ENCODE measurements around the gene ABHD12B. TPM values are rescaled to one million over a fixed set of nuclear protein-coding genes. Genes with fewer than 3 reads are reported as not detected.

ABHD12B gene
- total and polyA plus RNA-seq, 2 donors: 1.0 to 1.5 TPM

DNA sequence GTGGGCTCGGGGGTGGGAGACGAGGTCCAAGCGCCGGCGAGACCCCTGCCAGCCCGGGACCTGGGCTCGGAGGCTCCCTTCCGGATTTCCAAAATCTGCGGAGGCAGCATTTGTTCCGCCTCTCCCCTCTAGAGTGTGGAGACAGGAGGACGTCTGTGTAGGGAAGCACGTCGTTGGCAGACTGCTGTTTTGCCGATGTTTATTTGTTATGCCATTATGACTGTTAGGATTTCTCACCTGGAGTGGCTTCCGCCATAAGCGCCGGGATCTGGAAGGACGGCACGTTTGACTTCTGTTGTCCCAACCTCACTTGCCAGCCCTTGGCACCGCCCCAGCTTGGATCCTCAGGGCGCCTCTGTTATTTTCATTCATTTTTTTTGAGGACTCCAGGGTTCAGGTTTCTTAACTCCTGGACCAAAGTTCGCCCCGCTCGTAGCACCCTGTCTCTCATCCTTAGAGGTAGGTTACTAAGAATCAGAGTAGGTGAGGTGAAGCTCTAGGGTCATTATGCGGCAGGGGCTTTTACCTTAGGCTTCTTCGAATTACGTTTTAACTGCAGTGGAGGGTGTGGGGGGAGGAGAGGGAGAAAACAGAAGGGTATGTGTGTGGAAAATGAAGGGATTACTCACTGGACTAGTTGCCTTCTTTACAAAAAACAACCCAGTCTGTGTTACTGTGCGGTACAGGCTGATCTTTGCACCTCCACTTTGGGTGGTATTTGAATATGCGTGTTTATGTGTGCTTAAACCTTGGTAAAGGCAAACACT is 73.0 kb downstream of the ABHD12B start:
- Histone ChIP-seq H3K4me1 (ENCODE audit: control insufficient read depth in 2 of 2, insufficient read depth in 2 of 2, low read length in 2 of 2) (peaks cover 13 to 15% of the 10 kb centered on the region in 2 donors), H3K36me3 (ENCODE audit: control insufficient read depth in 2 of 2, insufficient read depth in 2 of 2, low read length in 1 of 2) (no peaks in the 10 kb centered on the region), H3K27me3 (ENCODE audit: control insufficient read depth in 2 of 2, insufficient read depth in 1 of 2, low read length in 1 of 2) (peaks cover 3 to 27% of the 10 kb centered on the region in 2 donors), H3K27ac (ENCODE audit: low read depth in 1 of 2, low read length in 1 of 2) (peak overlapping the region in 1 of 2 donors; percentile 81), H3K4me3 (ENCODE audit: low read length in 2 of 2) (peak overlapping the region; percentile 32 to 61), H3K9me3 (ENCODE audit: control insufficient read depth in 2 of 2, insufficient read depth in 1 of 2, low read length in 1 of 2) (no peaks in the 10 kb centered on the region)
- DNase-seq (ENCODE audit: low read depth in 6 of 9, low spot score in 9 of 9): no peak
- WGBS: 14% methylated on average over 29 of the region's 29 CpGs

DNA sequence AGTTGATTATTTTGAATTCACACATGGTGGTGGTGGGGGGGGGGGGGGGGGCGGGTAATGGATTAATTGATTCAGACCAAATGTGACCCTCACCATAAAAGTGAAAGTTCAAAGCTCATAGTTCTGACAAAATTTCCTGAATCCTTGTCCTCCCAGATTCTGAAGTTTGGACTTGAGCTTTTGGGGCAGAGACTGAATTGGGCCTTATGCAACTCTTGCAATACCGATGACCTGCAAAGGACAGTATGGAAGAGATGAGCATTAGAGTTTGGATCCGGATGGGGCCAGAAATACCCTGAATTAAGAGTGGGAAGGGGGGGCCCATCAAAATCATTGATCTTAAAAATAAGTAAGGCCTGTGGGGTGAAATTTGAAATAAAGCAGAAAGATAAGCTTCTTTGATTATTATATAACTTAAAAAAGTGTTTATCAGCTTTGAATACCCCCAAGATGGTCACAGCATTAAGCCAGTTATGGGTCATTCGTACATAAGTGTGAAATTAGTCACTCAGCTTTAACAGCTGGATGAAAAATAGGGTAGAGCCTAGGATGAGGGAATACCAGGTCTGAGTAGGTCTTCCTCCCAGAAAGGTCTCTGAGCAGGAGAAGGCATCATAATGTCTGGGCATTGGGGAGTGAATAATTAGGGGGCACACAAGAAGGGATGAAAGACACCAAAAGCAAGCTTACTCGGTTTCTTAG is 74.5 kb downstream of the ABHD12B start:
- Histone ChIP-seq H3K27ac (ENCODE audit: low read depth in 1 of 2, low read length in 1 of 2) (no peak overlapping the region), H3K9me3 (ENCODE audit: control insufficient read depth in 2 of 2, insufficient read depth in 1 of 2, low read length in 1 of 2) (no peaks in the 10 kb centered on the region), H3K4me1 (ENCODE audit: control insufficient read depth in 2 of 2, insufficient read depth in 2 of 2, low read length in 2 of 2) (peaks cover 13 to 15% of the 10 kb centered on the region in 2 donors), H3K4me3 (ENCODE audit: low read length in 2 of 2) (no peak overlapping the region), H3K27me3 (ENCODE audit: control insufficient read depth in 2 of 2, insufficient read depth in 1 of 2, low read length in 1 of 2) (peaks cover 3 to 27% of the 10 kb centered on the region in 2 donors), H3K36me3 (ENCODE audit: control insufficient read depth in 2 of 2, insufficient read depth in 2 of 2, low read length in 1 of 2) (no peaks in the 10 kb centered on the region)
- WGBS: 95% methylated on average over 5 of the region's 5 CpGs
- no peak for DNase-seq (ENCODE audit: low read depth in 6 of 9, low spot score in 9 of 9)

DNA sequence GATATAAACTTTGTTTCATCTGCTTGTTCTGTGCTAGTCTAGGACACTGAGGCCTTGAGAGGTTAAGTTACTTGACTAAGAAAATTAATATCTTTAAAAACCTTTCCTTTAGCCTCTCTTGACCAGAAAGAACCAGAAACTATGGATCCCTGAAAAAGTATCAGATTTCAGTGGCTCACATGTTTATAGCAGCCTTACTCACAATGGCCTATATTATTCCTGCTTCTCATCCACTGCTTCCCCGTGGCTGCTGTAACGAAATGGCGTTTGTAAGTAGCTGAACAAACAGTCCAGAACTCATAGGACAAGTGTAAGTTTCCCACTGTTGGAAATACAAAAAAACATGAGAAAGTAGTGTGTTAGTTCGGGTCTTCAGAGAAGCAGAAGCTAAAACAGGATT is 75.6 kb downstream of the ABHD12B start:
- H3K4me3 ChIP-seq (ENCODE audit: low read length in 2 of 2): no peak overlapping the region
- H3K4me1 ChIP-seq (ENCODE audit: control insufficient read depth in 2 of 2, insufficient read depth in 2 of 2, low read length in 2 of 2): peaks cover 13 to 15% of the 10 kb centered on the region in 2 donors
- DNase-seq (ENCODE audit: low read depth in 6 of 9, low spot score in 9 of 9): no peak
- no peaks in the 10 kb centered on the region for H3K9me3 ChIP-seq (ENCODE audit: control insufficient read depth in 2 of 2, insufficient read depth in 1 of 2, low read length in 1 of 2)
- 95% methylated on average over 4 of the region's 4 CpGs for WGBS
- no peaks in the 10 kb centered on the region for H3K36me3 ChIP-seq (ENCODE audit: control insufficient read depth in 2 of 2, insufficient read depth in 2 of 2, low read length in 1 of 2)
- H3K27me3 ChIP-seq (ENCODE audit: control insufficient read depth in 2 of 2, insufficient read depth in 1 of 2, low read length in 1 of 2): peaks cover 3 to 25% of the 10 kb centered on the region in 2 donors
- H3K27ac ChIP-seq (ENCODE audit: low read depth in 1 of 2, low read length in 1 of 2): no peak overlapping the region

DNA sequence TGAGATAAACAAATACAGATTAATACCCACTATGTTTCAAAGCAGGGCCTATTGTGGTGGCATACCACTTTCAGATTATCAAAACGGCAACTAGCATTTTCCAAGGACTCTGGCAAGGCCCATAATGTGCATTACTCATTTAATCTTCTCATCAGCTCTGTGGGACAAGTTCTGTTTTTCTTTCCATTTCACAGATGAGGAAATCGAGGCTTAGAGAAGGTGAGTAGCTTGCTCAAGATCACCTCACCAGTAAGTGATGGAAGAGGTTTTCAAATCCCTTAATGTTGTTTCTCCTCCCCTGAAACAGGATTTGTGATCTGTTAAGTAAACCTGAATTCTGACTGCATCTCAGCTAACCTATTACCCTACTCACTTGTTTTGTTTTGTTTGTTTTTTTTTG is 76.4 kb downstream of the ABHD12B start:
- DNase-seq (ENCODE audit: low read depth in 6 of 9, low spot score in 9 of 9): no peak
- no peak overlapping the region for H3K27ac ChIP-seq (ENCODE audit: low read depth in 1 of 2, low read length in 1 of 2)
- WGBS: 98% methylated on average over 2 of the region's 2 CpGs
- peaks cover 3 to 20% of the 10 kb centered on the region in 2 donors for H3K27me3 ChIP-seq (ENCODE audit: control insufficient read depth in 2 of 2, insufficient read depth in 1 of 2, low read length in 1 of 2)
- H3K4me3 ChIP-seq (ENCODE audit: low read length in 2 of 2): no peak overlapping the region
- peaks cover 13 to 15% of the 10 kb centered on the region in 2 donors for H3K4me1 ChIP-seq (ENCODE audit: control insufficient read depth in 2 of 2, insufficient read depth in 2 of 2, low read length in 2 of 2)
- no peaks in the 10 kb centered on the region for H3K36me3 ChIP-seq (ENCODE audit: control insufficient read depth in 2 of 2, insufficient read depth in 2 of 2, low read length in 1 of 2)
- no peaks in the 10 kb centered on the region for H3K9me3 ChIP-seq (ENCODE audit: control insufficient read depth in 2 of 2, insufficient read depth in 1 of 2, low read length in 1 of 2)

DNA sequence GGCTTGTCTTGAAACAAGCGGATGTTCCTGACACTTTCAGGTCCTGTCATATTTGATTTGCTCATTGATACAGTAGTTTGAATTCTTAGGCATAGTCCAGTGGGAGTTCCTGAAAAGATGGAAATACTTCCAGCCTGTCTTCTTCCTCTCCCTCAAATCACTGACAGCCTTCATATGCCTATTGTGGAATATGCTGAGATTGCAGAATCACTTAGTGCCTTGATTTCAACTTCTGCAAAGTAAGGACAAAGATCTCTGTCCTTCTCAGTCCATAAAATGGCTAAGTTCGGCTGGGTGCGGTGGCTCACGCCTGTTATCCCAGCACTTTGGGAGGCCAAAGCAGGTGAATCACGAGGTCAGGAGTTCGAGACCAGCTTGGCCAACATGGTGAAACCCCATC is 79.2 kb downstream of the ABHD12B start:
- Histone ChIP-seq H3K27ac (ENCODE audit: low read depth in 1 of 2, low read length in 1 of 2) (no peak overlapping the region), H3K4me3 (ENCODE audit: low read length in 2 of 2) (no peak overlapping the region), H3K4me1 (ENCODE audit: control insufficient read depth in 2 of 2, insufficient read depth in 2 of 2, low read length in 2 of 2) (no peaks in the 10 kb centered on the region), H3K27me3 (ENCODE audit: control insufficient read depth in 2 of 2, insufficient read depth in 1 of 2, low read length in 1 of 2) (no peaks in the 10 kb centered on the region), H3K9me3 (ENCODE audit: control insufficient read depth in 2 of 2, insufficient read depth in 1 of 2, low read length in 1 of 2) (no peaks in the 10 kb centered on the region), H3K36me3 (ENCODE audit: control insufficient read depth in 2 of 2, insufficient read depth in 2 of 2, low read length in 1 of 2) (no peaks in the 10 kb centered on the region)
- DNase-seq (ENCODE audit: low read depth in 6 of 9, low spot score in 9 of 9): no peak
- 97% methylated on average over 6 of the region's 6 CpGs for WGBS

DNA sequence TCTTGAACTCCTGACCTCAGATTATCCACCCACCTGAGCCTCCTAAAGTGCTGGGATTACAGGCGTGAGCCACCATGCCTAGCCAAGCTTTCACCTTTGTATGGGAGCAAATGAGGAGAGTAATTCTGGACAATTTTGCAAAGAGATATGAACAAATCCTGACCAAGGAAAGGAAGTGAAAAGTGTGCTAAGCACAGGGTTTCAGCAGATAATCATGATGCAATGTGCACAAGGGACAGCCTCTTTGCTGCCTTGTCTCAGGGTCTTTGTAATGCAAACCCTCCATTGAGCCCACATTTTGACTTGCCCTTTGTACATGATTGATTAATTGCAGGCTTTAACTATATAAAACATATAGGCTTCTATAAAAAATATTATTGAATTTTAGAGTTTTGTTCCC is 81.6 kb downstream of the ABHD12B start:
- Histone ChIP-seq H3K4me3 (ENCODE audit: low read length in 2 of 2) (no peak overlapping the region), H3K36me3 (ENCODE audit: control insufficient read depth in 2 of 2, insufficient read depth in 2 of 2, low read length in 1 of 2) (no peaks in the 10 kb centered on the region), H3K4me1 (ENCODE audit: control insufficient read depth in 2 of 2, insufficient read depth in 2 of 2, low read length in 2 of 2) (no peaks in the 10 kb centered on the region), H3K27me3 (ENCODE audit: control insufficient read depth in 2 of 2, insufficient read depth in 1 of 2, low read length in 1 of 2) (no peaks in the 10 kb centered on the region), H3K27ac (ENCODE audit: low read depth in 1 of 2, low read length in 1 of 2) (no peak overlapping the region), H3K9me3 (ENCODE audit: control insufficient read depth in 2 of 2, insufficient read depth in 1 of 2, low read length in 1 of 2) (no peaks in the 10 kb centered on the region)
- DNase-seq (ENCODE audit: low read depth in 6 of 9, low spot score in 9 of 9): no peak
- WGBS: 99% methylated on average over 1 of the region's 1 CpG

Other genes with a start within 250 kb of the ABHD12B start
- gene SAV1, start 203.7 kb upstream of the ABHD12B start, total RNA-seq: 7.4 TPM
- 25.9 TPM for gene SAV1, start 203.7 kb upstream of the ABHD12B start, polyA plus RNA-seq
- gene NIN, start 40.9 kb upstream of the ABHD12B start, total RNA-seq: 31.3 TPM
- gene NIN, start 40.9 kb upstream of the ABHD12B start, polyA plus RNA-seq: 14.7 TPM
- gene PYGL, start 72.4 kb downstream of the ABHD12B start, total RNA-seq: 6.8 TPM
- gene PYGL, start 72.4 kb downstream of the ABHD12B start, polyA plus RNA-seq: 27.5 TPM
- gene TRIM9, start 223.1 kb downstream of the ABHD12B start, total RNA-seq: 0.71 TPM
- 1.8 TPM for gene TRIM9, start 223.1 kb downstream of the ABHD12B start, polyA plus RNA-seq

Measured in thymus (tissue), 11 donors.